ENCODE data around the gene GREB1L.

- no peak for TF ChIP-seq POLR2A (IDR thresholded peaks at IDR 0.05)
- no peak for TF ChIP-seq CTCF (IDR thresholded peaks at IDR 0.05)
Observed at GRCh38 chr18:21404426-21404825, 162.4 kb downstream of the GREB1L start.

Data from right lobe of liver (tissue), 4 donors.